PC-3 (cell line): ENCODE data around the gene KRT23. TPM values are rescaled to one million over a fixed set of nuclear protein-coding genes. Genes with fewer than 3 reads are reported as not detected.

Experiments used
- ATAC-seq: fragments of 200-7000 bp; cut with Tn5 transposase; 2 replicates; pipeline ENCODE4 v1.9.1; 2020; ENCODE audit warnings: mild to moderate bottlenecking, moderate library complexity
- BruUV-seq: library from RNA; stranded (reverse); fragments of 400-500 nt; replicated peaks from 2 replicates; lab custom pipeline; 2021; lab: Mats Ljungman, UMichigan
- CTCF ChIA-PET: fragments of 300-600 bp; sonication (Branson Sonifier 250); formaldehyde crosslinking; loops from one replicate; lab custom pipeline; 2022; ENCODE audit warnings: antibody characterized with exemption; lab: Charles Lee
- POLR2A ChIA-PET: fragments of 300-600 bp; sonication (Branson Sonifier 250); formaldehyde crosslinking; loops from one replicate; lab custom pipeline; 2022; ENCODE audit warnings: antibody characterized with exemption; ENCODE audit not compliant: unreplicated experiment; lab: Charles Lee
- DNase-seq: peaks from one replicate; pipeline ENCODE4 v3.0.0-alpha.2; 2015
- H2AFZ ChIP-seq: fragments of 300-600 bp; sonication (generic); 2 replicates; pipeline ENCODE4 v1.6.0; 2016; ENCODE audit warnings: antibody characterized with exemption, low read length
- H3F3A ChIP-seq: fragments of 300-600 bp; sonication (generic); one replicate; pipeline ENCODE4 v1.6.0; 2017; ENCODE audit warnings: antibody characterized with exemption, low read length, control low read depth, mild to moderate bottlenecking; ENCODE audit not compliant: unreplicated experiment
- H3K27ac ChIP-seq: fragments of 300-600 bp; sonication (generic); 2 replicates; pipeline ENCODE4 v1.5.1; 2016; ENCODE audit warnings: mild to moderate bottlenecking, low read length
- H3K27me3 ChIP-seq: fragments of 300-600 bp; sonication (generic); 2 replicates; pipeline ENCODE4 v1.6.1; 2016; ENCODE audit warnings: low read length, mixed read lengths
- H3K36me3 ChIP-seq: fragments of 300-600 bp; sonication (generic); 2 replicates; pipeline ENCODE4 v1.6.1; 2016; ENCODE audit warnings: low read depth, mixed run types, low read length, mixed read lengths
- H3K4me1 ChIP-seq: fragments of 300-600 bp; sonication (generic); 2 replicates; pipeline ENCODE4 v1.5.1; 2016; ENCODE audit warnings: low read length; ENCODE audit not compliant: insufficient read depth
- H3K4me2 ChIP-seq: fragments of 300-600 bp; sonication (generic); 2 replicates; pipeline ENCODE4 v1.6.0; 2016; ENCODE audit warnings: low read length
- H3K4me3 ChIP-seq: fragments of 300-600 bp; sonication (generic); 2 replicates; pipeline ENCODE4 v1.5.1; 2016; ENCODE audit warnings: mild to moderate bottlenecking, low read length, mixed read lengths
- H3K79me2 ChIP-seq: fragments of 300-600 bp; sonication (generic); 2 replicates; pipeline ENCODE4 v1.6.1; 2017; ENCODE audit warnings: low read length, mixed read lengths
- H3K9ac ChIP-seq: fragments of 300-600 bp; sonication (generic); 2 replicates; pipeline ENCODE4 v1.6.0; 2016; ENCODE audit warnings: mild to moderate bottlenecking, low read length
- H3K9me2 ChIP-seq: fragments of 300-600 bp; sonication (generic); replicated peaks from 2 replicates; pipeline ENCODE4 v1.6.1; 2016; ENCODE audit warnings: mixed run types, low read length, mixed read lengths
- H3K9me3 ChIP-seq: fragments of 300-600 bp; sonication (generic); 2 replicates; pipeline ENCODE4 v1.6.1; 2016; ENCODE audit warnings: low read length, mixed read lengths
- H4K20me1 ChIP-seq: fragments of 300-600 bp; sonication (generic); 2 replicates; pipeline ENCODE4 v1.6.1; 2016; ENCODE audit warnings: low read length, mixed read lengths
- CTCF ChIP-seq: fragments of 300-600 bp; sonication (generic); conservative IDR thresholded peaks from 2 replicates; pipeline ENCODE4 v1.5.1; 2017; ENCODE audit warnings: antibody characterized with exemption, low read depth, mild to moderate bottlenecking, low read length
- EZH2 ChIP-seq: fragments of 300-600 bp; sonication (generic); IDR thresholded peaks from one replicate; pipeline ENCODE4 v1.6.1; 2017; ENCODE audit warnings: antibody characterized with exemption, mild to moderate bottlenecking, low read length; ENCODE audit not compliant: unreplicated experiment
- EZH2phosphoT487 ChIP-seq: fragments of 300-600 bp; sonication (generic); IDR thresholded peaks from 2 replicates; pipeline ENCODE4 v1.6.1; 2018; ENCODE audit warnings: mild to moderate bottlenecking, antibody characterized with exemption, low read length, borderline replicate concordance
- intact Hi-C: fragments of 100-400 bp; cut with micrococcal nuclease; formaldehyde crosslinking; loops from 2 replicates; pipeline ENCODE4 v1.9.0; 2023
- total RNA-seq: library from RNA; depleted of rRNA; stranded (reverse); fragments of >200 nt; gene quantifications from 2 replicates; pipeline ENCODE4 v1.2.3, GENCODE V29; 2014

KRT23 gene
- total RNA-seq, 1 experiment from 2014 or later = not detected

- no peak for DNase-seq
- intact Hi-C loops = no loop called here
These were observed 1.8 kb downstream of the KRT23 start for GRCh38 chr17:40935624-40936023.

GRCh38 chr17:40932608-40933007 lies 4.8 kb downstream of the KRT23 start:
- H3K4me3 ChIP-seq = no peak overlapping the region
- TF ChIP-seq CTCF (no peak), EZH2 (no peak), EZH2phosphoT487 (no peak)
- CTCF ChIA-PET = no interaction called here
- H2AFZ ChIP-seq = no peak overlapping the region
- no peaks in the 10 kb centered on the region for H3K9me3 ChIP-seq
- H3K4me2 ChIP-seq = no peak overlapping the region
- H3K36me3 ChIP-seq = no peaks in the 10 kb centered on the region
- H3K27me3 ChIP-seq = no peaks in the 10 kb centered on the region
- H3K9ac ChIP-seq = no peak overlapping the region
- DNase-seq (no peak), ATAC-seq (no peak)
- no peaks in the 10 kb centered on the region for H3K4me1 ChIP-seq
- no peaks in the 10 kb centered on the region for H3F3A ChIP-seq
- no peaks in the 10 kb centered on the region for H3K79me2 ChIP-seq
- no TSS peak for BruUV-seq
- POLR2A ChIA-PET = no interaction called here
- H3K9me2 ChIP-seq = no peaks in the 10 kb centered on the region
- intact Hi-C loops = no loop called here
- H3K27ac ChIP-seq = no peak overlapping the region
- H4K20me1 ChIP-seq = no peaks in the 10 kb centered on the region

More at GRCh38 chr17:40935624-40936023, 1.8 kb downstream of the KRT23 start:
- H2AFZ ChIP-seq = no peak overlapping the region
- H3K79me2 ChIP-seq = no peaks in the 10 kb centered on the region
- no peaks in the 10 kb centered on the region for H3F3A ChIP-seq
- TF ChIP-seq EZH2phosphoT487 (no peak), EZH2 (no peak), CTCF (no peak)
- H3K27me3 ChIP-seq = no peaks in the 10 kb centered on the region
- ChIA-PET POLR2A (no interaction called here), CTCF (no interaction called here)
- no peaks in the 10 kb centered on the region for H3K9me3 ChIP-seq
- no peaks in the 10 kb centered on the region for H3K9me2 ChIP-seq
- H3K4me1 ChIP-seq = no peaks in the 10 kb centered on the region
- no peaks in the 10 kb centered on the region for H4K20me1 ChIP-seq
- ATAC-seq = no peak
- H3K9ac ChIP-seq = no peak overlapping the region
- no peak overlapping the region for H3K27ac ChIP-seq
- no TSS peak for BruUV-seq
- no peak overlapping the region for H3K4me2 ChIP-seq
- H3K36me3 ChIP-seq = no peaks in the 10 kb centered on the region
- H3K4me3 ChIP-seq = no peak overlapping the region

GRCh38 chr17:40931311-40931710 lies 6.1 kb downstream of the KRT23 start:
- intact Hi-C loops = no loop called here
- Histone ChIP-seq H3K4me2 (no peak overlapping the region), H3K4me3 (no peak overlapping the region), H3K9ac (no peak overlapping the region), H3K27me3 (no peaks in the 10 kb centered on the region), H3K36me3 (no peaks in the 10 kb centered on the region), H3K79me2 (no peaks in the 10 kb centered on the region), H3K27ac (no peak overlapping the region), H3K9me2 (no peaks in the 10 kb centered on the region), H3F3A (no peaks in the 10 kb centered on the region), H2AFZ (no peak overlapping the region), H3K9me3 (no peaks in the 10 kb centered on the region), H4K20me1 (no peaks in the 10 kb centered on the region), H3K4me1 (no peaks in the 10 kb centered on the region)
- BruUV-seq = no TSS peak
- no peak for TF ChIP-seq EZH2phosphoT487
- no peak for TF ChIP-seq EZH2
- TF ChIP-seq CTCF = no peak
- CTCF ChIA-PET = no interaction called here
- ATAC-seq = no peak
- DNase-seq = no peak
- POLR2A ChIA-PET = no interaction called here
